Measurements from ENCODE around the gene IFI27. TPM values are rescaled to one million over a fixed set of nuclear protein-coding genes. Genes with fewer than 3 reads are reported as not detected.

IFI27 gene
- total and polyA plus RNA-seq, 2 experiments from 2014 or later = 1.8 to 6.7 TPM

DNA sequence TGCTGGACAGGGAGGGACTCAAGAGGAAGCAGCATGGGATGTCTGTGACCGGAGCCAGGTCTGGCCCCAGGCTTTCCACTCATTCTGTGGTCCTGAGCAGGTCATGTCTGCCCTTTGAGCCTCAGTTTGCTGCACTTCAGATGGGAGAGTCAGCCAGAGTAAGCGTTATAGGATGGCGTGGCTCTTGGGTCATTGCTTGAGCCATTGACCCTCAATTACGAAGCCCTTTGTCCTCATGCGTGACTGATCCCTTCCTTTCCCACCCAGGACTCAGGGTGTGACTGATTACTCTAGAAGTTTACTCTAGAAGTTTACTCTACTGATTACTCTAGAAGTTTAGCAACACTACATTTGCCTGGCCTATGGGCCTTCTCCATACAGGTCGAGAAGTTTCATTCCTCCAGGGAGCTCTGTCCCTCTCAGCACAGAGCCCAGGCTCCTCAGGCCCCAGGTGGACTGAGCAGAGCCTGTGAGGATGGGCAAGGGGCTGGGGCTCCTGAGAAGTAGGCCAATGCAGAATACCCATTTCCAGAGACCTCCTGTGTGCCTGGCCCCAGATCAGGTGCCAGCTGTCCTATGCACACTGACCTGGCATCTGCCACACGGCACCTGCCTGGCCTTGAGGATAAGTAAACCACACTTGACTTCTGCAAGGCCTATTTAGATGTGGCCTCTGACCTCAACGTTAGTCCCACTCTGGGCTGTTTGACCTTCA is 7.6 kb upstream of the IFI27 start:
- no peaks in the 10 kb centered on the region for H3K9me2 ChIP-seq (replicated peaks; ENCODE audit: insufficient read depth)
- H3K27ac ChIP-seq = peak overlapping the region; percentile 81
- H3K4me2 ChIP-seq = no peak overlapping the region
- H3K4me1 ChIP-seq (ENCODE audit: insufficient read depth) = peaks cover 6% of the 10 kb centered on the region
- H3K27me3 ChIP-seq = no peaks in the 10 kb centered on the region
- no peak overlapping the region for H3K4me3 ChIP-seq
- H3K9me3 ChIP-seq (ENCODE audit: low read depth) = no peaks in the 10 kb centered on the region
- H3K36me3 ChIP-seq (replicated peaks; ENCODE audit: insufficient read depth, low read depth) = no peaks in the 10 kb centered on the region
- 78% methylated on average over 8 of the region's 8 CpGs for WGBS (ENCODE audit: low lambda C conversion rate, missing lambda C conversion rate)
- H2AFZ ChIP-seq = no peak overlapping the region
- no peaks in the 10 kb centered on the region for H4K20me1 ChIP-seq (ENCODE audit: insufficient read depth, poor library complexity, severe bottlenecking)
- H3K79me2 ChIP-seq = no peaks in the 10 kb centered on the region
- TF ChIP-seq EZH2 (IDR thresholded peaks at IDR 0.05; ENCODE audit: borderline replicate concordance) = no peak
- no peak for TF ChIP-seq CTCF (IDR thresholded peaks at IDR 0.05; ENCODE audit: poor library complexity)
- TF ChIP-seq EZH2phosphoT487 (IDR thresholded peaks at IDR 0.05; ENCODE audit: low read depth, severe bottlenecking, unreplicated experiment) = no peak
- DNase-seq (ENCODE audit: low spot score) = peak; percentile 40

- Histone ChIP-seq H3K27me3 (no peaks in the 10 kb centered on the region), H3K9me3 (ENCODE audit: low read depth) (no peaks in the 10 kb centered on the region), H3K36me3 (replicated peaks; ENCODE audit: insufficient read depth, low read depth) (no peaks in the 10 kb centered on the region), H4K20me1 (ENCODE audit: insufficient read depth, poor library complexity, severe bottlenecking) (no peaks in the 10 kb centered on the region), H2AFZ (no peak overlapping the region), H3K4me3 (no peak overlapping the region), H3K4me1 (ENCODE audit: insufficient read depth) (peaks cover 6% of the 10 kb centered on the region), H3K79me2 (no peaks in the 10 kb centered on the region), H3K9me2 (replicated peaks; ENCODE audit: insufficient read depth) (no peaks in the 10 kb centered on the region), H3K4me2 (no peak overlapping the region), H3K27ac (peak overlapping the region; percentile 81)
- 84% methylated on average over 7 of the region's 7 CpGs for WGBS (ENCODE audit: low lambda C conversion rate, missing lambda C conversion rate)
- TF ChIP-seq EZH2phosphoT487 (IDR thresholded peaks at IDR 0.05; ENCODE audit: low read depth, severe bottlenecking, unreplicated experiment) (no peak), CTCF (IDR thresholded peaks at IDR 0.05; ENCODE audit: poor library complexity) (no peak), EZH2 (IDR thresholded peaks at IDR 0.05; ENCODE audit: borderline replicate concordance) (no peak)
- DNase-seq (ENCODE audit: low spot score) = no peak
Measured at GRCh38 chr14:94103554-94104150, 6.9 kb upstream of the IFI27 start.

DNA sequence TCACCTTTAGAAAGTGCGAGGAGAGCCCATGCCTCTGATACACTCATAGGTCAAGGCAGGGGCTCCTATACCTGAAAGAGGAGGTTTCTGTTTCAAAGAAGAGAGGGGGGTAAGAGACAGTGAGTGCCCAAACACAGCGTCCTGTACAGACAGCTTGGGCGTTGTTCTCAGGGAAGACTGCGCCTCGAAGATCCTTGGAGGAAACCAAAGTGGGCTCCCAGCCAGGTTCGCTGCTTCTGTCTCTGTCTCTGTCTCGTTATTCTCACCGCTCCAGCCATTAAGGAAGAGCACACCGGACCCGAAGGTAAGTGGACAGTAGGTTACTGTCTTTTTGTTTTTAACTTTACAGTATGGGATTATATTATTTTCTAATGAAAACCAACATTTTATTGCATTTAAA is 5.8 kb upstream of the IFI27 start:
- Histone ChIP-seq H3K4me1 (ENCODE audit: insufficient read depth) (peaks cover 6% of the 10 kb centered on the region), H3K9me2 (replicated peaks; ENCODE audit: insufficient read depth) (no peaks in the 10 kb centered on the region), H3K27me3 (no peaks in the 10 kb centered on the region), H3K4me2 (no peak overlapping the region), H3K4me3 (no peak overlapping the region), H4K20me1 (ENCODE audit: insufficient read depth, poor library complexity, severe bottlenecking) (no peaks in the 10 kb centered on the region), H3K36me3 (replicated peaks; ENCODE audit: insufficient read depth, low read depth) (no peaks in the 10 kb centered on the region), H3K27ac (no peak overlapping the region), H2AFZ (no peak overlapping the region), H3K79me2 (no peaks in the 10 kb centered on the region), H3K9me3 (ENCODE audit: low read depth) (no peaks in the 10 kb centered on the region)
- no peak for DNase-seq (ENCODE audit: low spot score)
- TF ChIP-seq CTCF (IDR thresholded peaks at IDR 0.05; ENCODE audit: poor library complexity) (no peak), EZH2 (IDR thresholded peaks at IDR 0.05; ENCODE audit: borderline replicate concordance) (no peak), EZH2phosphoT487 (IDR thresholded peaks at IDR 0.05; ENCODE audit: low read depth, severe bottlenecking, unreplicated experiment) (no peak)
- 96% methylated on average over 10 of the region's 10 CpGs for WGBS (ENCODE audit: low lambda C conversion rate, missing lambda C conversion rate)

Data from hepatocyte (in vitro differentiated cells).